DMS114 treated with DMSO at 0.1 percent for 48 hours (cell line): ENCODE data around the gene OSBPL7.
"Not testable (repeated sequence)": the region's sequence is repeated elsewhere in the genome, so short reads cannot be mapped to it uniquely, and the experiment has no call there.

ENCODE experiments used
- DNase-seq: peaks from one replicate; lab custom pipeline; 2025; ENCODE audit not compliant: unreplicated experiment; lab: John Stamatoyannopoulos, UW

The OSBPL7 gene

DNA sequence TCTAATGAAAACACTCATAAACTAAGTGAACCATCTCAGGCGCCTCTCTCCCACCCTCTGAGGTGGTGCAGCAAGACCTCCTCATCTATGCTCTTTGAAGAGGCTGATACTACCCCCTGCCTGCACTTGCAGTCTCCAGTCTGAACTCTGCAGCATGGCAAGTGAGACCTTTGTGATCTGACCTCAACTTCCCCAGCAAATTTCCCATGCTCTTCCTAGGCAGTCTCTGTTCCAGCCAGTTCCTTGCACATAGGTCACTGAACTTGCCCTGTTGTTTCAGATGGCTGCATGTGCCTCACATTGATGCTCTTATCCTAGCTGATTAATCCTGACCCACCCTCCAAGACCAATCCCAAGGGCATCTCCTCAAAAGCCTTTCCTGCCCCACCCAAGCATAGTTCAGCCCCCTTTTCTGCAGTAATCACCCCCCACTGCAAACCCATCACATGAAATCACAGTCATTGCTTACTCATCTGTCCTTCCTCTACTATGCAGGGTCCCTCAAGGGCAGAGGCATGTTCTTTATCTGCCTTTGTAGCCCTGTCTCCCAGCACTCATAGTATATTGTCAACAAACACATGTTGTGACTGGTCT lies 46.5 kb downstream of the OSBPL7 start:
- no peak for DNase-seq

DNA sequence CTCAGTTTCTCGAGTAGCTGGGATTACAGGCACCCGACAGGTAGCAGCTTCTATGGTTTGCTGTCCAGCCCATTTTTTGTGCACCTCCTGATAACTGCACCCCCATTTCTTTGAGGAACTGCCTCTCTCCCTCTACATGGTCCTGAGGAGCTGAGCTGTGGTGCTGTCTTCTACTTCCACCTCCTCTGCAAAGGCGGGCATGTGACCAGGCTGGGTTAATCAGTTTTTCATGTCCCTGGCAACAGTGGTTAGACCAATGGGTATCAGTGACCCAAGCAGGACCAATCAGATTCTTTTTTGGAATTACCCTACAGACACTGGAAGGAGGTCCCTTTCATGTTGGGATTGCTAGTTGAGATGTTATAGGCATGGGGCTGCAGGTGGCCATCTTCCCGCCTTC lies 47.3 kb downstream of the OSBPL7 start:
- DNase-seq, result no peak

DNA sequence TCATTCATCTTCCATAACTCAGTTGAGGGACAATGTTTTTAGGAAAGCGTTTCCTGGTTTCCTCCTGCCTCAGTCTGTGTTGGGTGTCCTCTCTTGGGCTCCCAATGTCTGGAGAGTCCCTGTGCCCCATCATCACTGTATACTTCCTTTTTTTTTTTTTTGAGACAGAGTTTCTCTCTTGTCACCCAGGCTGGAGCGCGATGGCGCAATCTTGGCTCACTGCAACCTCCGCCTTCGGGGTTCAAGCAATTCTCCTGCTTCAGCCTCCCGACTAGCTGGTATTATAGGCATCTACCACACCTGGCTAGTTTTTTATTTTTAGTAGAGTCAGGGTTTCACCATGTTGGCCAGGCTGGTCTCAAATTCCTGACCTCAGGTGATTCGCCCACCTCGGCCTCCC lies 47.9 kb downstream of the OSBPL7 start:
- not testable (repeated sequence) for DNase-seq

DNA sequence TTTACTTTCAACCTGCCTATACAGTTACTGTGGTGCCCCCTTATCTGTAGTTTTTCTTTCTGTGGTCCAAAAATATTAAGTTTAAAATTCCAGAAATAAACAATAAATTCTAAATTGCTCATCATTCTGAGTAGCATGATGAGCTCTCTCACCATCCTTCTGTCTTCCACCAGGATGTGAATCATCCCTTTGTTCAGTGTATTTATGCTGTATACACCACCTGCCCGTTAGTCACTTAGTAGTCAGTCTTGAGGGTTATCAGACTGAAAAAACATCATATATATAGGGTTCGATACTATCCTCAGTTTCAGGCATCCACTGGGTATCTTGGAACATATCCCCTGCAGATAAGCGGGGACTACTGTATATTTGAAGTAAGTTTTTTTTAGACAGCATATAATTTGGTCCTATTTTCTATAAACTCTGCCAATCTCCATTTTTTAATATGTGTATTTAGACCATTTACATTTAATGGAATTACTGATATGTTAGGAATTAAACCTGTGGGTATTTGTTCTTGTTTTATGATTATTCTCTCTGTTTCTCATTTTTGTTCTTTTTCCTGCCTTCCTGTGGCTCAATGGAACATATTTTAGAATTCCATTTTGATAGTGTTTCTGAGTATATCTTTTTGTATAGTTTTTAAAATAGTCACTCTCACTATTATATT lies 57.5 kb downstream of the OSBPL7 start:
- DNase-seq, result no peak

DNA sequence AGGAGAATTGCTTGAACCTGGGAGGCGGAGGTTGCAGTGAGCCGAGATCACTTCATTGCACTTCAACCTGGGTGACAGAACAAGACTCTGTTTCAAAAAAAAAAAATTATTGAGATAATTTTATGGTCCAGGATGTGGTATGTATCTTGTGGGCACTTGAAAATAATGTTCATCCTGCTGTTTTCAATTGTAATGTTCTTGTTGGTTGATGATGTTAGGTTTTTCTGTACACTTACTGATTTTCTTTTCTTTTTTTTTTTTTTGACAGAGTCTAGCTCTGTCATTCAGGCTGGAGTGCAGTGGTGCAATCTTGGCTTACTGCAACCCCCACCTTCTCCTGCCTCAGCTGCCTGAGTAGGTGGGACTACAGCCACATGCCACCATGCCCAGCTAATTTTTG lies 58.9 kb downstream of the OSBPL7 start:
- DNase-seq, result no peak

DNA sequence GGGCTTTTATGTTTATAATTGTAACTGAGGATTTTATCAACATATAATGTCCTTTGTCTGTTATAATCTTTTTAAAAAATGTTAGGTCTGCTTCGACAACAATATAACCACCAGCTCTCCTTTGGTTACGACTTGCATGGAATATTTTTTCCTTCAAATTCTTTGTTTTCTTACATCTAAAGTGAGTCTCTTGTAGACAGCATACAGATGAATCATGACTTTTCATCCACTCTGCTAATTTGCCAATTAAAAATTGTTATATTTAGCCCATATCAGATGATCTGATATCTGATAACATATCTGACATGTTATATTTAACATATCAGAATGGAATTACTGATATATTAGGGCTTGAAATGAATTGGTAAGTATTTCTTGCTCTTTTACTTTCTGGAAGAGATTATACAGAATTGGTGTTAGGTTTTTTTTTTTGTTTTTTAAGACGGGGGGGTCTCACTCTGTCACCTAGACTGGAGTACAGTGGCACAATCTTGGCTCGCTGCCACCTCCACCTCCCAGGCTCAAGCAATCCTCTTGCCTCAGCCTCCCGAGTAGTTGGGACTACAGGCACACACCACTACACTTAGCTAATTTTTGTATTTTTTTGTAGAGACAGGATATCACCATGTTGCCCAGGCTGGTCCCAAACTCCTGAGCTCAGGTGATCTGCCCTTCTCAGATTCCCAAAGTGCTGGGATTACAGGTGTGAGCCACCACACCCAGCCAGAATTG lies 61.0 kb downstream of the OSBPL7 start:
- no peak for DNase-seq

DNA sequence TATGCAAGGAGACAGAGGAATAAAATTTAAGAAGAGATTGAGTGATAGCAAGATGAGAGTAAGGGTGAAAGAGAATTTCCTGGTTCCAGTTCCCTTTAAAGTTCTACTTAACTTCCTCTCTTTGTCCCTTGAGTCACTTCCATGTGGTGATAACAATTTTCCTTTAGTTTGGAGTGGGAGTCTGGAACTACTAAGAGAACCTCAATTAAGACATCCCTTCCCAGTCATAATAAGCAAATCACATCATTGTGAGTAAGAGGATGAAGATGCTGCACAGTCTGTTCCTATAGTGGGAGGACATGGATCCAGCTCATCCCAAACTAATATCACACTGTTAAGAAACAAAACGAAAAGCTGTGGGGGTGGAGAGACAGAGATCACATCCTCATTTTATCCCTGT lies 64.2 kb downstream of the OSBPL7 start:
- DNase-seq, result no peak
